ENCODE results near the gene RNF167. TPM values are rescaled to one million over a fixed set of nuclear protein-coding genes. Genes with fewer than 3 reads are reported as not detected.

Gene RNF167
- total RNA-seq, 2 donors from 2014 or later = 66.9 to 68.6 TPM

GRCh38 chr17:4944554-4945175 is 4.6 kb downstream of the RNF167 start:
- TF ChIP-seq CTCF (IDR thresholded peaks at IDR 0.05) = no peak
- Histone ChIP-seq H3K4me1 (peaks cover 0 to 61% of the 10 kb centered on the region in 2 donors), H3K36me3 (peaks cover 40% of the 10 kb centered on the region), H3K27me3 (no peaks in the 10 kb centered on the region), H3K27ac (peak overlapping the region; percentile 63 to 98), H3K4me3 (no peak overlapping the region), H3K9me3 (no peaks in the 10 kb centered on the region)
- no peak for DNase-seq (ENCODE audit: low spot score)

- H3K4me3 ChIP-seq = no peak overlapping the region
- no peaks in the 10 kb centered on the region for H3K9me3 ChIP-seq
- peak overlapping the region; percentile 63 to 98 for H3K27ac ChIP-seq
- DNase-seq (ENCODE audit: low spot score) = peak; percentile 93
- H3K4me1 ChIP-seq = peaks cover 0 to 65% of the 10 kb centered on the region in 2 donors
- TF ChIP-seq CTCF (IDR thresholded peaks at IDR 0.05) = no peak
- no peaks in the 10 kb centered on the region for H3K27me3 ChIP-seq
- H3K36me3 ChIP-seq = peaks cover 40% of the 10 kb centered on the region
These were observed 5.3 kb downstream of the RNF167 start for GRCh38 chr17:4945176-4945943.

- Histone ChIP-seq H3K36me3 (peaks cover 40% of the 10 kb centered on the region), H3K4me3 (peak overlapping the region in 1 of 2 donors; percentile 89), H3K9me3 (no peaks in the 10 kb centered on the region), H3K27me3 (no peaks in the 10 kb centered on the region), H3K27ac (peak overlapping the region; percentile 63 to 98), H3K4me1 (peaks cover 0 to 66% of the 10 kb centered on the region in 2 donors)
- no peak for DNase-seq (ENCODE audit: low spot score)
- TF ChIP-seq CTCF (IDR thresholded peaks at IDR 0.05) = no peak
These were observed 5.8 kb downstream of the RNF167 start for GRCh38 chr17:4945944-4946280.

- no peak for DNase-seq (ENCODE audit: low spot score)
- peak overlapping the region; percentile 98 to 100 for H3K27ac ChIP-seq
- no peaks in the 10 kb centered on the region for H3K9me3 ChIP-seq
- no peak for TF ChIP-seq CTCF (IDR thresholded peaks at IDR 0.05)
- H3K4me1 ChIP-seq = peaks cover 0 to 66% of the 10 kb centered on the region in 2 donors
- peaks cover 40% of the 10 kb centered on the region for H3K36me3 ChIP-seq
- no peaks in the 10 kb centered on the region for H3K27me3 ChIP-seq
- H3K4me3 ChIP-seq = peak overlapping the region; percentile 80 to 89
These were observed 6.4 kb downstream of the RNF167 start for GRCh38 chr17:4946312-4946976.

GRCh38 chr17:4947010-4947410 is 6.9 kb downstream of the RNF167 start:
- peaks cover 0 to 60% of the 10 kb centered on the region in 2 donors for H3K4me1 ChIP-seq
- peaks cover 37% of the 10 kb centered on the region for H3K36me3 ChIP-seq
- no peak for TF ChIP-seq CTCF (IDR thresholded peaks at IDR 0.05)
- no peaks in the 10 kb centered on the region for H3K9me3 ChIP-seq
- H3K27me3 ChIP-seq = no peaks in the 10 kb centered on the region
- H3K4me3 ChIP-seq = peak overlapping the region; percentile 80 to 89
- H3K27ac ChIP-seq = peak overlapping the region; percentile 98 to 100
- no peak for DNase-seq (ENCODE audit: low spot score)
